Measurements from ENCODE around the gene NET1.

Gene NET1

GRCh38 chr10:5504146-5505072 is 92.1 kb downstream of the NET1 start:
- no peak for DNase-seq

GRCh38 chr10:5506246-5506645 is 93.9 kb downstream of the NET1 start:
- no peak for DNase-seq

GRCh38 chr10:5506751-5507648 is 94.6 kb downstream of the NET1 start:
- no peak for DNase-seq

- DNase-seq: no peak
Observed at GRCh38 chr10:5507649-5508131, 95.3 kb downstream of the NET1 start.

- no peak for DNase-seq
Observed at GRCh38 chr10:5508161-5508604, 95.8 kb downstream of the NET1 start.
